T47D (cell line): Measurements from ENCODE around the gene CDKAL1.
"Not testable (repeated sequence)": the region's sequence is repeated elsewhere in the genome, so short reads cannot be mapped to it uniquely, and the experiment has no call there.

Source experiments
- DNase-seq, 2 experiments: peaks; one replicate each; pipeline versions ENCODE4 v3.0.0 to v3.0.0-alpha.2; 2011 to 2012; ENCODE audit warnings: low read depth in 1 of 2, low spot score in 1 of 2
- JUND ChIP-seq: IDR thresholded peaks from 2 replicates; pipeline ENCODE4 v1.6.1; 2012; ENCODE audit warnings: low read depth
- in situ Hi-C: cut with HindIII; loops from 2 replicates; pipeline ENCODE4 v1.10.0; 2016; ENCODE audit warnings: low sequenced_read_pairs, low pct_unique_long_range_greater_than_20kb

The CDKAL1 gene

GRCh38 chr6:20741490-20741889, 207.2 kb downstream of the CDKAL1 start:
- in situ Hi-C loops, result no loop called here
- DNase-seq, result no peak
- TF ChIP-seq JUND, result no peak

GRCh38 chr6:20744911-20745557, 210.8 kb downstream of the CDKAL1 start:
- TF ChIP-seq JUND, result no peak
- in situ Hi-C loops, result no loop called here
- DNase-seq, result no peak

- TF ChIP-seq JUND, result no peak
- no peak for DNase-seq
- in situ Hi-C loops, result no loop called here
Observed at GRCh38 chr6:20746024-20746423, 211.8 kb downstream of the CDKAL1 start.

- no peak for TF ChIP-seq JUND
- DNase-seq, result no peak
- in situ Hi-C loops, result no loop called here
Observed at GRCh38 chr6:20746805-20747558, 212.7 kb downstream of the CDKAL1 start.

GRCh38 chr6:20747991-20748390, 213.7 kb downstream of the CDKAL1 start:
- no peak for TF ChIP-seq JUND
- in situ Hi-C loops, result no loop called here
- DNase-seq, result no peak

GRCh38 chr6:20751293-20751935, 217.2 kb downstream of the CDKAL1 start:
- DNase-seq, result no peak
- in situ Hi-C loops, result no loop called here
- TF ChIP-seq JUND, result no peak

- in situ Hi-C loops, result no loop called here
Observed at GRCh38 chr6:20755631-20756030, 221.4 kb downstream of the CDKAL1 start.

GRCh38 chr6:20756584-20757147, 222.4 kb downstream of the CDKAL1 start:
- in situ Hi-C loops, DNase-seq: not testable (repeated sequence)

More at GRCh38 chr6:20755631-20756030, 221.4 kb downstream of the CDKAL1 start:
- no peak for TF ChIP-seq JUND
- no peak for DNase-seq

- no peak for DNase-seq
- in situ Hi-C loops, result no loop called here
- TF ChIP-seq JUND, result no peak
Observed at GRCh38 chr6:20757761-20758160, 223.5 kb downstream of the CDKAL1 start.

- in situ Hi-C loops, result no loop called here
- no peak for TF ChIP-seq JUND
- DNase-seq, result no peak
Observed at GRCh38 chr6:20763296-20763695, 229.0 kb downstream of the CDKAL1 start.

- DNase-seq, result no peak
- in situ Hi-C loops, result no loop called here
- TF ChIP-seq JUND, result no peak
Observed at GRCh38 chr6:20769631-20770030, 235.4 kb downstream of the CDKAL1 start.

GRCh38 chr6:20770773-20771172, 236.5 kb downstream of the CDKAL1 start:
- in situ Hi-C loops, result no loop called here

GRCh38 chr6:20771409-20771808, 237.2 kb downstream of the CDKAL1 start:
- in situ Hi-C loops, result no loop called here
- no peak for DNase-seq
- TF ChIP-seq JUND, result no peak

More at GRCh38 chr6:20770773-20771172, 236.5 kb downstream of the CDKAL1 start:
- TF ChIP-seq JUND, result no peak
- DNase-seq, result no peak
